Lung (tissue), 12 donors: ENCODE results near the gene NCOA1. TPM values are rescaled to one million over a fixed set of nuclear protein-coding genes. Genes with fewer than 3 reads are reported as not detected.

Experiments used
- ATAC-seq: fragments of 200-7000 bp; cut with Tn5 transposase; one replicate; pipeline ENCODE4 v1.9.1; 2020; ENCODE audit warnings: moderate number of reproducible peaks; ENCODE audit not compliant: insufficient read depth, low FRiP score
- DNase-seq, 3 donors: peaks; one replicate each; pipeline ENCODE4 v3.0.0-alpha.2; 2013 to 2017
- H3K27ac ChIP-seq, 2 donors: one replicate each; pipeline ENCODE4 v1.5.1; 2013; ENCODE audit warnings: mild to moderate bottlenecking in 2 of 2, moderate library complexity in 2 of 2, control low read depth in 1 of 2, inconsistent platforms in 1 of 2, low read depth in 1 of 2, low read length in 1 of 2
- H3K27me3 ChIP-seq, 3 donors: one replicate each; pipeline ENCODE4 v1.5.1; 2013; ENCODE audit warnings: low read length in 2 of 3; ENCODE audit not compliant: control insufficient read depth in 3 of 3, insufficient read depth in 3 of 3
- H3K36me3 ChIP-seq, 4 donors: one replicate each; pipeline ENCODE4 v1.5.1; 2013; ENCODE audit warnings: low read length in 4 of 4, mild to moderate bottlenecking in 1 of 4, moderate library complexity in 1 of 4; ENCODE audit not compliant: control insufficient read depth in 4 of 4, insufficient read depth in 4 of 4
- H3K4me1 ChIP-seq, 5 donors: one replicate each; pipeline ENCODE4 v1.5.1; 2013; ENCODE audit warnings: low read length in 5 of 5, mild to moderate bottlenecking in 2 of 5, moderate library complexity in 1 of 5; ENCODE audit not compliant: control insufficient read depth in 5 of 5, insufficient read depth in 5 of 5
- H3K4me3 ChIP-seq: one replicate; pipeline ENCODE4 v1.5.1; 2013; ENCODE audit warnings: mild to moderate bottlenecking, control low read depth, moderate library complexity
- H3K9ac ChIP-seq, 2 donors: one replicate each; pipeline ENCODE4 v1.5.1; 2013; ENCODE audit warnings: low read length in 2 of 2, control low read depth in 1 of 2; ENCODE audit not compliant: insufficient read depth in 1 of 2
- H3K9me3 ChIP-seq, 4 donors: one replicate each; pipeline ENCODE4 v1.5.1; 2013; ENCODE audit warnings: low read length in 3 of 4, mild to moderate bottlenecking in 1 of 4, moderate library complexity in 1 of 4; ENCODE audit not compliant: control insufficient read depth in 4 of 4, insufficient read depth in 3 of 4
- WGBS, 2 donors: extraction: QIAGEN DNeasy Blood & Tissue Kit; methylation state at CpG; one replicate each; pipeline ENCODE4 v1.1.7; 2013; 5-methylcytosine and 5-hydroxymethylcytosine counted together
- polyA plus RNA-seq, 2 donors: library from polyadenylated mRNA; stranded (reverse); fragments of 200-250 nt; gene quantifications; one replicate each; pipeline ENCODE4 v1.2.1, GENCODE V29; 2013
- total RNA-seq, 2 donors: library from RNA; depleted of rRNA in 1 of 2; stranded (reverse); fragments of >200 nt in 1 of 2; gene quantifications; one replicate each; pipeline ENCODE4 v1.2.1, GENCODE V29; 2014 to 2021
- TF ChIP-seq, protein P1 (sequence below): IDR thresholded peaks from 2 replicates; pipeline ENCODE4 v1.5.1; 2012; ENCODE audit warnings: mild to moderate bottlenecking; ENCODE audit errors: control extremely low read depth, extremely low read depth
- donor health status: control.
- donor health status: control.
- donor health status: Bipolar disorder and iron deficiency.
- donor health status: healthy.
- donor health status: DM: yes; HTN: yes; CAD: no.

NCOA1 gene
- total and polyA plus RNA-seq, 4 donors, result 8.3 to 123 (median 27.3) TPM

- DNase-seq, result no peak
- no peaks in the 10 kb centered on the region for H3K27me3 ChIP-seq
- H3K4me3 ChIP-seq, result no peak overlapping the region
- H3K27ac ChIP-seq, result peak overlapping the region in 1 of 2 donors; percentile 53
- WGBS, 2 donors, result 67 to 71% methylated on average over 1 of the region's 1 CpG
- TF ChIP-seq, protein P1, sequence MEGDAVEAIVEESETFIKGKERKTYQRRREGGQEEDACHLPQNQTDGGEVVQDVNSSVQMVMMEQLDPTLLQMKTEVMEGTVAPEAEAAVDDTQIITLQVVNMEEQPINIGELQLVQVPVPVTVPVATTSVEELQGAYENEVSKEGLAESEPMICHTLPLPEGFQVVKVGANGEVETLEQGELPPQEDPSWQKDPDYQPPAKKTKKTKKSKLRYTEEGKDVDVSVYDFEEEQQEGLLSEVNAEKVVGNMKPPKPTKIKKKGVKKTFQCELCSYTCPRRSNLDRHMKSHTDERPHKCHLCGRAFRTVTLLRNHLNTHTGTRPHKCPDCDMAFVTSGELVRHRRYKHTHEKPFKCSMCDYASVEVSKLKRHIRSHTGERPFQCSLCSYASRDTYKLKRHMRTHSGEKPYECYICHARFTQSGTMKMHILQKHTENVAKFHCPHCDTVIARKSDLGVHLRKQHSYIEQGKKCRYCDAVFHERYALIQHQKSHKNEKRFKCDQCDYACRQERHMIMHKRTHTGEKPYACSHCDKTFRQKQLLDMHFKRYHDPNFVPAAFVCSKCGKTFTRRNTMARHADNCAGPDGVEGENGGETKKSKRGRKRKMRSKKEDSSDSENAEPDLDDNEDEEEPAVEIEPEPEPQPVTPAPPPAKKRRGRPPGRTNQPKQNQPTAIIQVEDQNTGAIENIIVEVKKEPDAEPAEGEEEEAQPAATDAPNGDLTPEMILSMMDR, result no peak
- peaks cover 0 to 9% (median 3%) of the 10 kb centered on the region in 5 donors for H3K4me1 ChIP-seq
- H3K9ac ChIP-seq, result no peak overlapping the region
- peaks cover 0 to 6% (median 4%) of the 10 kb centered on the region in 4 donors for H3K36me3 ChIP-seq
- H3K9me3 ChIP-seq, result no peaks in the 10 kb centered on the region
- no peak for ATAC-seq
These were observed 168.8 kb downstream of the NCOA1 start for GRCh38 chr2:24659862-24660261.

DNA sequence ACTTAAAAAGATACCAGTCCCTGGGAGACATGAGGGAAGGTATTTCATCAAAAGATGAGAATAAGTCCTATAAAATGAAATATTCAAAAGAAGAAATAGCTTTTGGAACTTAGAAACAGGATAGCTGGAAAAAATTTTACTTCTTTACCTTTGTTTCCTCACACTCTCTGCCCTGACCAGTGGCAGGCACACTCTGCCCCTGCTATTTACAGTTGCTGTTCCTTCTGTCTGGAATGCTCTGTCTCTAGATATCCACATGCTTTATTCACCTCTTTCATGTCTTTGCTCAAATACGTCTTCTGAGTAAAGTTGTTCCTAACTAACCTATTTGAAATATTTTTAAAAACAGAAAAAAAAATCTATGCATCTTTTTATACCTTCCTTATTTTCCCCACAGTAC, 176.5 kb downstream of the NCOA1 start:
- H3K27ac ChIP-seq, result no peak overlapping the region
- no peak overlapping the region for H3K4me3 ChIP-seq
- H3K27me3 ChIP-seq, result no peaks in the 10 kb centered on the region
- H3K4me1 ChIP-seq, result no peaks in the 10 kb centered on the region
- 94 to 97% methylated on average over 1 of the region's 1 CpG for WGBS, 2 donors
- ATAC-seq (no peak), DNase-seq (no peak)
- H3K36me3 ChIP-seq, result peaks cover 2 to 6% (median 4%) of the 10 kb centered on the region in 4 donors
- TF ChIP-seq, protein P1, result no peak
- no peaks in the 10 kb centered on the region for H3K9me3 ChIP-seq
- H3K9ac ChIP-seq, result no peak overlapping the region

DNA sequence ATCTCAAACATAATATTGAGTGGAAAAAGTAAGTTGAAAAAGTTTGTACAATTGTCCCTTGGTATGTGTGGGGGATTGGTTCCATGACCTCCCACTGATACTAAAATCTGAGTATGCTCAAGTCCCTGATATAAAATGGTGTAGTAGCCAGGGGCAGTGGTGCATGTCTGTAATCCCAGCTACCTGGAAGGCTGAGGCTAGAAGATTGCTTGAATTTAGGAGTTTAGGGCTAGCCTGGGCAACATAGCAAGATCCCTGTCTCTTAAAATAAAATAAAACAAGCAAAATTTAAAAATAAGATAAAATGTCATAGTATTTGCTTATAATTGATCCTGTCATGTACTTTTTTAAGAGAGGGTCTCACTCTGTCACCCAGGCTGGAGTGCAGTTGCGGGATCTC, 180.2 kb downstream of the NCOA1 start:
- DNase-seq (no peak), ATAC-seq (no peak)
- Histone ChIP-seq H3K9me3 (no peaks in the 10 kb centered on the region), H3K36me3 (peaks cover 3 to 6% (median 5%) of the 10 kb centered on the region in 4 donors), H3K4me3 (no peak overlapping the region), H3K27me3 (no peaks in the 10 kb centered on the region), H3K27ac (no peak overlapping the region), H3K4me1 (peaks cover 0 to 4% (median 0%) of the 10 kb centered on the region in 5 donors), H3K9ac (no peak overlapping the region)
- 95 to 100% methylated on average over 1 of the region's 1 CpG for WGBS, 2 donors
- TF ChIP-seq, protein P1, result no peak

DNA sequence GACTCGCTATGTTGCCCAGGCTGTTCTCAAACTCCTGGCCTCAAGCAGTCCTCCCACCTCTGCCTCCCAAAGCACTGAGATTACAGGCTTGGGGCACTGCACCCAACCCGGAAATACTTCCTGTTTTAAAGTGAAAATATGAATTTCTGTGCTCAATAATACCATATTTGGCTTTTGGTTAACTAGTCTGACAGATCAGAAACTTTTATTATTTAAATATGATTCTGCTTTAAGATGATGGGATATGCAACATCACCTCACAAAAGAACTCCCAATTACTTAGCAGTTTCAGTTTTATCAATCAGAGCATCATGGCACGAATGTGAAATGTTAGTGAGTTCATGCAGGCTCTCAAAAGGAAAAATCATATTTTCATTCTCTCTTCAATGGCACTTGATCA, 181.5 kb downstream of the NCOA1 start:
- no peak overlapping the region for H3K4me3 ChIP-seq
- H3K4me1 ChIP-seq, result peaks cover 0 to 4% (median 0%) of the 10 kb centered on the region in 5 donors
- no peak overlapping the region for H3K9ac ChIP-seq
- ATAC-seq (no peak), DNase-seq (no peak)
- H3K27ac ChIP-seq, result no peak overlapping the region
- H3K27me3 ChIP-seq, result no peaks in the 10 kb centered on the region
- 83 to 86% methylated on average over 3 of the region's 3 CpGs for WGBS, 2 donors
- peaks cover 2 to 9% (median 4%) of the 10 kb centered on the region in 4 donors for H3K36me3 ChIP-seq
- no peaks in the 10 kb centered on the region for H3K9me3 ChIP-seq
- TF ChIP-seq, protein P1, result no peak
